ENCODE data around the gene MED27.

The MED27 gene

DNA sequence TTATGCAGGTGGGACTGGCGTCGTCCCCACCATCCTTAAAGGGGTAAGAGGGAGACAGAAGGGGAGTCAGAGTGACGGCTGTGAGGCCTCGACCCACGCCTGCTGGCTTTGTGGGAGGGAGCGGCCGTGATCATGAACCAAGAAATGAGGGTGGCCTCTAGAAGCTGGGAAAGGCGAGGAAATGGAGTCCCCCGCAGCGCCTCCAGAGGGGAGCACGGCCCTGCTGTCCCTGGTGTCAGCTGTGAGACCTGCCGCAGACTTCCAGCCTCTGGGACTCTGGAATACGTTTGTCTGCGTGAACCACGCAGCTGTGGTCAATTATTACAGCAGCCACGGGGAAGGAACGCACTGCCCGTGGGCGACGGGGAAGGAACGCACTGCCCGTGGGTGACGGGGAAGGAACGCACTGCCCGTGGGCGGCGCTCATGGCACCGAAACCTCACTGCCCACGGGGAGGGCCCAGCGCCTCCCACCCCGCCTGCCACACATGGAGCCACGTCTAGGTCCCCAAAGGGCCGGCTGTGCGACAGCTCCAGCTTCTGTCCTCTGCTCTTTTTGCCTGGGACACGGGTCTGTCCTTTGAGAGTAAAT is 231.0 kb downstream of the MED27 start:
- no peak for DNase-seq

GRCh38 chr9:131847665-131848354 is 231.9 kb downstream of the MED27 start:
- DNase-seq, result no peak

DNA sequence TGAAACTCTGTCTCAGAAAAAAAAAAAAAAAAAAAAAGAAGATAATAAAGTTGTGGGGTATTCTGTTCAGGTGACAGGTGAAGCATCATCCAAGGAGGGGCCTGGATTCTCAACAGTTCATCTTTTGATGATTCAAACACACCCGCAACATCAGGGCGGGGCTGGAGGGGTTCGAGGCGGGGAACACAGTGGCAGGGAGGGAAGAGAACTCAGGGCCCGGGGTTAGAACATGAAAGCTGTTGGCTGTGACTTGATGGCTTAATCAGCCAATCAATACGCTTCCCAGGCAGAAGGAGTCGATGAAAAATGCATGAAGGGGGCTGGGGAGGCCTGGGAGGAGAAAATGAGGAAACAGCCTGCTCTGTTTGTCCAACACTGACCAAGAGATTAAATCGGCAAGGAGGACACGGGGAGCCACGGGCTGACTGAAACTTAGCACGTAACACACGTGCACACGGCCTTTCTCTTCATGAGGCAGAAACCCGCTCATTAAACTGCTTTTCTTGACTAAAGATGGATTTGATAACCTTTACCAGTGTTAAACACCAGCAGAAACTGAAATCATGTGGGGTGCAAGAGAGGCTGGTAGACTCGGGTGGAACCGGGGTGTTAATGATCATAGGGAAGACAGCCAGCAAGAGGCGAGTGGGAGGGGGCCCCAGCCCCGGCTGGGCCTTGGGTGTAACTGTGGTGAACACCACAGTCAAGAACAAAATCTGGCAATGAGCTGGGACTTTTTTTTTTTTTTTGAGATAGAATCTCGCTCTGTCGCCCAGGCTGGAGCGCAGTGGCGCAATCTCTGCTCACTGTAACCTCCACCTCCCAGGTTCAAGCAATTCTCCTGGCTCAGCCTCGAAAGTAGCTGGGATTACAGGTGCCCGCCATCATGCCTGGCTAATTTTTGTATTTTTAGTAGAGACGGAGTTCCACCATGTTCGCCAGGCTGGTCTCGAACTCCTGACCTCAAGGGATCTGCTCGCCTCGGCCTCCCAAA is 234.1 kb downstream of the MED27 start:
- DNase-seq, result no peak

DNA sequence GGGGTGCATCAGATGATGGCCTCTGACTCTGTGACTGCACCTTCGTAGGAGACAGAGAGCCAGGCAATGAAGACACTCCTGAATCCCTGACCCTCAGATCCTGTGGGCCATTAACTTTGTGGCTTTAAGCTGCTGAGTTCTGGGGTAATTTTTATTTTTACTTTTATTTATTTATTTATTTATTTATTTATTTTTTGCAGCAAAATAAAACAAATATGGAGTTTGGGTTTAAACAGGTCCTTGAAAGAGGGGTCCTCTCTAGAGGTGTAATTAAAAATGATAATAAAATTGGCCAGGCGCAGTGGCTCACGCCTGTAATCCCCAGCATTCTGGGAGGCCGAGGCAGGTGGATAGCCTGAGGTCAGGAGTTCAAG is 234.9 kb downstream of the MED27 start:
- DNase-seq, result no peak

DNA sequence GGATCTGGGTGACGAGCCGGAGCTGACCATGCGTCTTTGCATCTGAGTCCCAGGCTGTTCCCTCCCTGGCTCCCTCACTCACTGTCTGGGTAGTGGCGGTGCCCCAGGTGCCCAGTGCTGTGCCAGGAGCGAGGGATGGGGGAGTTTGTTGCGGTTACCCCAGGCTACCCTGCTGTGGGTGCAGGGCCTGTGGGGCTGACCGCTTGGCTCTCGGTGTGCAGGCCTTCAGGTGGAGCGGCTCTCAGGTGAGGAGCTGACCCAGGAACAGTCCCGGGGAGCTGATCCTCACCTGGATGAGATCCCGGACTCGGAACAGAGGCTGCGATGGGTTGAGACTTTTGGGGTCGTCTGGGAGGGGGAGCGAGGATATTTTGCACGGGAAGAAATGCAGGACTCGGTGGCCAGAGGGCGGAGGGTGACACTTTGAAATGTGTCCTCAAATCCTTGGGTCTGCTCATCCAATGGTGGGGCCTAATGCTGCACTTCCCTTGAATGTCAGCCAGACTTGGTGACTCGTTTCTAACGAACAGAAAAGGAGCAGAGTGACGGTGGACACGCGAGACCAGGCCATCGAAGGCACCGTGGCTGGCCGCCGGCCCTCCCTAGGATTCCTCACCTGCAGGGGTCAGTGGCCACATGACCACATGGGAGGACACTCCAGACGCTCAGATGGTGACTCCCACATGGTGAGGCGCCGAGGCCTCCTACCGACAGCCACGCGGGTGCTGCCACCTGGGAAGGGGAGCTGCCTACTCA is 235.5 kb downstream of the MED27 start:
- no peak for DNase-seq

DNA sequence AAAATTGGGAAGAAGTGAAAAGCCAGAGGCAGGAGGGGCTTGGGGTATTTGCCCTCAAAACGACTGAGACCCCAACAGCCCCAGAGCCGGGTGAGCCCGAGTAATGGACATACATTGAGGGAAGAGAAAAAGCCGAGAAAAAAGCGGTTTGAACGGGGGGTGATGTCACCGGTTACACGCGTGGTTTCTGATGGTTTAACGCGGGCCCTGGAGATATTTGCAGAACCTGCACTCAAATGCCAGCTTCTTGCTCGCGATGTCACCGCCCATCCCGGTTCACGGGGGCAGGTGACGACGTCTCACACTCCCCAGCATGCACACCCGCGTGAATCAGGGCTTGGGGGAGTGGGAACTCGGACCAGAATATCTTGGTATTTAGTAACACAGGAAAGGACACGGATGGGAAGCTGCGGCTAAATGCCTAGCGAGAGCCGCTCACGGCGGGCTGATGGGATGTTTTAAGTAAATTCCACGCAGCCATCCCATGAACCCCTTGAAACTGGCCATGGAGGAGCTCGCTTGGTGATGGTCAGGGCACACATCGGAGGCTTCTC is 237.8 kb downstream of the MED27 start:
- no peak for DNase-seq

DNA sequence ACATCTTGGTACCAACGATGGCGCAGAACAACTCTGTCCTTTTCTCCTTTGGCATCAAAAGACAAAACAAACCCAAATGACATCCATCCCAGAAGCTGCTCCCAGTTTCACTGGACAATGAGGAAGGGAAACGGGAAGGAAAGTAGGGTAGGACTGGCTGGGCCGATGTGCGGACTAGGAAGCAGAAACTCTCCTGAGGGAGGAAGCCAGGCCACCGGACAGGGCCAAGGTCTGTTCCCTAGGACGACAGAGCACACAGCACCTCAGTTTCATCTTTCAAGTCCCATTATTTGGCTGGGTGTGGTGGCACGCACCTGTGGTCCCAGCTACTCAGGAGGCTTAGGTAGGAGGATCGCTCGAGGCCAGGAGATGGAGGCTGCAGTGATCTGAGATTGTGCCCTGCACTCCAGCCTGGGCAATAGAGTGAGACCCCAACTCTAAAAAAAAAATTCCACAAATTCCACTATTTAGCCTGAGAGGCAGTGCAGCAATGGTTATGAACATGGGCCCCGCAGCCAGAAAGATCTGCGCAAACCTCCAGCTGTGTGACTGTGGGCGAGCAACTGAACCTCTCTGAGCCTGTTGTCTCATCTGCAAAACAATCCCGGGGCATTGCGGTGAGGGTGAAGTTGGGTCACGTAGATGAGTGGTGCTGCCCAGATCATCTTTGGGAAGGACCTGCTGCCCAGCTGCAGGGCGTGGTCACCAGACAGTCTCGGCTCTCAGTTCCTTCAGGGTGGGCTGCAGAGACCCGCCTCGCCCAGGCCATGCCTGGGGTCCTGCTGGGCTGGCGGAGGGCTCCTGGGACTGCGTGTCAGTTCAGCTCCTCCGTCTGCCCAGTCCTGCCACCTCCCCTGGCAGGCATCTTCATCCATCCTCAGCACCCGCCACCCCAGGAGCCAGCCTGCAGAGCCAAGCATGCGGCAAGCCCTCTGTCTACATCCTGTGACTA is 238.6 kb downstream of the MED27 start:
- DNase-seq, result no peak

DNA sequence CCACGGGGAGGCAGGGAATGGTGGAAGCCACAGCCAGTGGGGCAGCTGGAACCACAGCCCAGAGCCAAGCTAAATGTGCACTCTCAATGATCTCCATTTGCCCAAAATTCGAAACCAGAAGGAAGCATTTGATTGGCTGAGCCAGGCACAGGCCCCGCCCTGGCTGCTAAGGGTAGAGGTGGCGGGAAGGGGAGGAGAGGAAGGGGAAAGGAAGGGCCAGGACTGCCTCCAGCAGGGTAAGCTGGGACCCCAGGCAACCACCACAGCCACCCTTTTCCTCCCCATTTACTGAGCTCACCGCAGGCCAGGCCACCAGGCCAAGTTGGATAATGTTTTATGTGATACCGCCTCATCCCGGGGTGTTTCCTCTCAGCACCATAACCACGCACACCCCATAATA is 239.4 kb downstream of the MED27 start:
- DNase-seq, result peak in 1 of 2 donors; percentile 38

DNA sequence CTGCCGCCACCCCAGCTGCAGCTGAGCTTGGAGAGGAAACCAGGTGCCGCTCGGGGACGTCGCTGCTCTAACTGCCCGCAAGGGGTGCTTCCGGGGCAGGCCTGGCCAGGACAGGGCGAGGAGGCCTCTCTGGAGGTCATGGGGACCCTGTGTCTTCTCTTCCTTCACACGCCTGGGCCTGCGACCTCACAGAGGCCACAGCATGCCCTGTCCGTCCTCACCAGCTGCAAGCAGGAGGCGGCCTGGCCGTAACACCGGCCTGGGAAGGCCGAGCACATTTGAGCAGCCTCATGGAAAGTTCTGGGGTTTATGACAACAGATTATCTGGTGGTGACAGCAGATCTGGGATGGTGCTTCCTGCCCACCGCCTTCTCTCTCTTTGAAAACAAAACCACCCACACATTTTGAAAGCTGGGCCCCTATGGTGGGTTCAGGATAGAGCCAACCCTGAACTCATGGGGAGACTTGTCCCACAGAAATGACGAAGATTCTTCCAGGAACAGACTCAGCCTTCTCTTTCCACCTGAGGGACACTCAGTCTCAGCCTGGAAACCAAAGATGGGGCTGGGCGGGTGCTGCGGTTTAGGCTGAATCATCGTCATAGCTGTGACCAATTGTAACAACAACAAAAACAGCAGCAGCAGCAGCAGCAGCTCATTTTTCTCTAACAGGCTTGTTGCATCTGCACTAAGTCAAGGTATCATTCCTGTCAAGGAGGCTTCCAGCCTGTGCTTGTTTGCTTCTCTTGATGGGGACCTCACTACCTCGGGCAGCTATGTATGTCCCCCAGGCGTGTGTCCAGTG is 240.2 kb downstream of the MED27 start:
- peak; percentile 25 to 55 for DNase-seq

- no peak for DNase-seq
Measured at GRCh38 chr9:131838530-131839280, 241.0 kb downstream of the MED27 start.

DNA sequence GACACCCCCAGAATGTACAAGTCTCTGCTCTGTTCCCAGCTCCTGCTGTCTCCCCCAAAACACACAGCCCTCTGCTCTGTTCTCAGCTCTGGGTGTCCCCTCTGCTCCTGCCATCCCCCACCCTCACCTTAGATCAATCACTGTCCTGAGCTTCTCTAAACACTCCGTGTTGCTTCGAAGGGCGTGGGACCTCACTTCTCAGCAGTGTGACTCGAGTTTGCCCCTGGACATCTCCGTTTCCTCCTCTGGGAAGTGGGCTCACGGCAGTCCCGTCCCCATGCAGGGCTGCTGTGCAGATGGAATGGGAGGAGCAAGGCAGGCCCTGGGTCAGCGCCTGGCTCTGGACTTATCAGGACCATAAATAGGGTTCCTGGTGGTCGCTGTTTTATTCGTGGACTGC is 241.8 kb downstream of the MED27 start:
- DNase-seq, result no peak

DNA sequence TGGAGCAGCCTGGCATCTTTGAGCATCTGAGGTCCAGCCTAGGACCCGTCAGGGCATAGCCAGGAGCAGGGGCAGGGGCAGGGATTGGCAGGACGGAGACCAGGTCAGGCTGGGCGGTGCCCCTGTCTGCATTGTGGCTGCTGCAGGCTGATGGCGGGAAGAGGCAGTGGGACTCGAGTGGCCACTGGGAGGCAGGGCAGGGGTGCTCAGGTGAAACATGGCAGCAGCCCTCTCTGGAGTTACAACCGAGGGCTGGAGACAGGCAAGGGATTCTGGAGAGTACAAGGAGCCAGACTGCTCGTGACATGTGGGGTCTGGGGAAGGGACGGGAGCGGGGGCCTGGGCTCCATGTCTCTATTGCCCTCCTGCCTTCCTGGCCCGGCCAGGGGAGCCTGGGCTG is 242.4 kb downstream of the MED27 start:
- DNase-seq, result no peak

GRCh38 chr9:131836607-131837315 is 242.9 kb downstream of the MED27 start:
- no peak for DNase-seq

DNA sequence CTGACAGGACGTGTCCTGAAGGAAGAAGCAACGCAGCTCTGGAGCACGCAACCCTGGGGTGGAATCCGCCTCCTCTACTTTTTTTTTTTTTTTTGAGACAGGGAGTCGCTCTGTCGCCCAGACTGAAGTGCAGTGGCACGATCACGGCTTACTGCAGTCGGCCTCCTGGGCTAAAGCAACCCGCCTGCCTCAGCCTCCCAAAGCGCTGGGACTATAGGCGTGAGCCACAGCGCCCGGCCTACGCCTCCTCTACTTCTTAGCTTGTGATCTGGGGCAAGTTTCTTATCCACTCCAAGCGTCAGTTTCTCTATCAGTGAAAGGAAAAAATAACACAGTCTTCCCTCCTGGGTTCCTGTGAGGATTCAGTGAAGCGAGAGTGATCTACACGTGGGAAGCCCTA is 243.6 kb downstream of the MED27 start:
- no peak for DNase-seq

GRCh38 chr9:131835151-131835910 is 244.3 kb downstream of the MED27 start:
- DNase-seq, result no peak

- no peak for DNase-seq
Measured at GRCh38 chr9:131834721-131835120, 244.9 kb downstream of the MED27 start.

DNA sequence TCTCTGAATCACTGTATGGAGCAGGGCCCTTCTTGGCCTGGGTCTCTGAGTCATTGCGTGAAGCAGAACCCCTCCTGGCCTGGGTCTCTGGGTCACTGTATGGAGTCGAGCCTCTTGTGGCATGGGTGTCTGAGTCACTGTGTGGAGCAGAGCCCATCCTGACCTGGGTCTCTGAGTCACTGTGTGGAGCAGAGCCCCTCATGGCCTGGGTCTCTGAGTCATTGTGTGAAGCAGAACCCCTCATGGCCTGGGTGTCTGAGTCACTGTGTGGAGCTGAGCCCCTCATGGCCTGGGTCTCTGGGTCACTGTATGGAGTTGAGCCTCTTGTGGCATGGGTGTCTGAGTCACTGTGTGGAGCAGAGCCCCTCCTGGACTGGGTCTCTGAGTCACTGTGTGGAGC is 245.8 kb downstream of the MED27 start:
- no peak for DNase-seq

GRCh38 chr9:131833083-131833482 is 246.6 kb downstream of the MED27 start:
- peak in 1 of 2 donors; percentile 2 for DNase-seq
